GM12891 (cell line): Measurements from ENCODE around the gene HMCN1.

ENCODE experiments used
- DNase-seq: peaks from one replicate; pipeline ENCODE4 v3.0.0; 2011; ENCODE audit warnings: low spot score; ENCODE audit not compliant: insufficient read length
- FAIRE-seq: peaks from 2 replicates; lab custom pipeline; 2011; peaks lifted over from hg19 to GRCh38; lab: Jason Lieb, UNC
- PAX5 ChIP-seq: IDR thresholded peaks from 2 replicates; pipeline ENCODE4 v1.6.1; 2011; ENCODE audit warnings: low read length, moderate library complexity, mild to moderate bottlenecking; ENCODE audit not compliant: insufficient read depth, severe bottlenecking
- POLR2A ChIP-seq: IDR thresholded peaks from 2 replicates; pipeline ENCODE4 v1.6.1; 2011; ENCODE audit warnings: low read depth, low read length, control low read depth
- POLR2AphosphoS5 ChIP-seq: IDR thresholded peaks from 2 replicates; pipeline ENCODE4 v1.6.1; 2011; ENCODE audit warnings: low read depth, low read length, control low read depth
- POU2F2 ChIP-seq: IDR thresholded peaks from 2 replicates; pipeline ENCODE4 v1.6.1; 2011; ENCODE audit warnings: low read depth, mild to moderate bottlenecking, control low read depth, low read length, moderate library complexity
- SPI1 ChIP-seq: IDR thresholded peaks from 2 replicates; pipeline ENCODE4 v1.6.1; 2011; ENCODE audit warnings: low read depth, low read length, control low read depth
- TAF1 ChIP-seq: IDR thresholded peaks from 2 replicates; pipeline ENCODE4 v1.6.1; 2011; ENCODE audit warnings: low read depth, low read length, control low read depth

The HMCN1 gene

DNA sequence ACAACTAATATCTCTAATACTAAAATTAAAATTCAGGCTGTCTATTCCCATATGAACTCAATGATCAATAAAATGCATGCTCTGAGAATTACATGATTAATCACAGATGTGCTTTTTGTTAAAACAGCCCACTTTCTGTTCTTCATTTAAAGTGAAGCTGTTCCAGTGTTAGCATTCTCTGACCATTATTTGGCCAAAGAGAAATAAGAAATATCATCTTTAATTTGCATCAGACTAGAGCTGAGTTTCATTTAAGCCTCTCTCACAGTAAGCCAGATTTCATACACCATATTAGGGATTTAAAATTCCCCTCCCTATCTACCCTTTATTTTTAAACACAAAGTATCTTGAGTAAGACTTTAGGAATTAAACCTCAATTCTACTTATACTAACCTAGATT lies 379.3 kb downstream of the HMCN1 start:
- TF ChIP-seq POLR2A, result no peak
- no peak for TF ChIP-seq POU2F2
- no peak for TF ChIP-seq SPI1
- TF ChIP-seq PAX5, result no peak
- TF ChIP-seq TAF1, result no peak
- no peak for TF ChIP-seq POLR2AphosphoS5
- DNase-seq, result no peak
- FAIRE-seq, result no peak

DNA sequence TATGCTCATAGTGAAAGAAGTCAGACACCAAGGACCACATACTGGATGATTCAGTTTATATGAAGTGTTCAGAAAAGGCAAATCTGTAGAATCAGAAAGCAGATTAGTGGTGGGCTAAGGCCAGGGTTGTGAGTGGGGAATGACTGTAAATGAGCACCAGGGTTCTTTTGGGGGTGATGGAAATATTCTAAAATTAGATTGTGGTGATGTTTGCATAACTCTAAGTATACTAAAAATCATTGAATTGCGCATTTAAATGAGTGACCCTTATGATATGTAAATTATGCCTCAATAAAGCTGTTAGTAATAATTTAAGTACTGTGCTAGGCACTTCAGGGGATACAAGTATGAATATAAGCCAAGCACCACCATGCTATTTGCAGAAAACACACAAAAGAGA lies 384.5 kb downstream of the HMCN1 start:
- DNase-seq (no peak), FAIRE-seq (no peak)
- TF ChIP-seq PAX5 (no peak), POLR2A (no peak), TAF1 (no peak), SPI1 (no peak), POLR2AphosphoS5 (no peak), POU2F2 (no peak)

DNA sequence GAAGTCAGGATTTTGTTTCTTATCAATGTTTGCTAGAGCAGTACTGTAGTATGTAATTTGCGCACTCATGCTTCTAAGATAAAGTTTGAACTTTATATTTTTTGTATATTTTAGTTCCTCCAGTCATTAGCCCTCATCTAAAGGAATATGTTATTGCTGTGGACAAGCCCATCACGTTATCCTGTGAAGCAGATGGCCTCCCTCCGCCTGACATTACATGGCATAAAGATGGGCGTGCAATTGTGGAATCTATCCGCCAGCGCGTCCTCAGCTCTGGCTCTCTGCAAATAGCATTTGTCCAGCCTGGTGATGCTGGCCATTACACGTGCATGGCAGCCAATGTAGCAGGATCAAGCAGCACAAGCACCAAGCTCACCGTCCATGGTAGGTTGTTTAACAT lies 388.6 kb downstream of the HMCN1 start:
- FAIRE-seq (no peak), DNase-seq (no peak)
- TF ChIP-seq POLR2A (no peak), TAF1 (no peak), POLR2AphosphoS5 (no peak), PAX5 (no peak), SPI1 (no peak), POU2F2 (no peak)

DNA sequence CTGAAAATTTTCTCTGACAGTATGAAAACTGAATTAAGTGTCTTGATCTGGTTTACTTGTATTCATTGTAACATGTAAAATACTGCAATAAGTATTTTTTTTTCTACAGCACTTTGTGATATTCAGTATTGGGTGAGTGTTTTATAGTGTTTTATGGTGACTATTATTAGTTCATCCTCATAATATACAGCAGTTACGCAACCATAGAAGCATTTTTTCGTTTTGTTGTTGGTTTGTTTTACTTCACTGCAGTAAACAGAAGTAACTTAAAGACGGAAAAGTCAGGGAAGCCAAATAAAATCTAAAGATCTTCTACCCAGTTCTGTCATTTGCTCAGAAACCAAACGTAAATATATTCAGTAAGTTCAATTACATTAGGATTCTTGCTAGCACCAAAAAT lies 390.8 kb downstream of the HMCN1 start:
- no peak for DNase-seq
- TF ChIP-seq POLR2AphosphoS5, result no peak
- TF ChIP-seq TAF1, result no peak
- TF ChIP-seq POLR2A, result no peak
- FAIRE-seq, result no peak

DNA sequence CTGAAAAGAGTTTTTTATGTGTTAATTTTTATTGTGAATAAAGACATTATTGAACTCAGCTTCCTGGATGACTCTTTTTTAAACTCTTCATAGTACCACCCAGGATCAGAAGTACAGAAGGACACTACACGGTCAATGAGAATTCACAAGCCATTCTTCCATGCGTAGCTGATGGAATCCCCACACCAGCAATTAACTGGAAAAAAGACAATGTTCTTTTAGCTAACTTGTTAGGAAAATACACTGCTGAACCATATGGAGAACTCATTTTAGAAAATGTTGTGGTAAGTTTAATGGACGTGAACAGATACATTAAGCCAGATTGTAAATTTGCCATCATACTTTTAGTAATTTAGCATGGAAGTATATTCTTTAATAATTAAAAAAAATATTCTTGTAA lies 391.3 kb downstream of the HMCN1 start:
- DNase-seq (no peak), FAIRE-seq (no peak)
- TF ChIP-seq SPI1 (no peak), PAX5 (no peak), POLR2AphosphoS5 (no peak), POU2F2 (no peak), POLR2A (no peak), TAF1 (no peak)

DNA sequence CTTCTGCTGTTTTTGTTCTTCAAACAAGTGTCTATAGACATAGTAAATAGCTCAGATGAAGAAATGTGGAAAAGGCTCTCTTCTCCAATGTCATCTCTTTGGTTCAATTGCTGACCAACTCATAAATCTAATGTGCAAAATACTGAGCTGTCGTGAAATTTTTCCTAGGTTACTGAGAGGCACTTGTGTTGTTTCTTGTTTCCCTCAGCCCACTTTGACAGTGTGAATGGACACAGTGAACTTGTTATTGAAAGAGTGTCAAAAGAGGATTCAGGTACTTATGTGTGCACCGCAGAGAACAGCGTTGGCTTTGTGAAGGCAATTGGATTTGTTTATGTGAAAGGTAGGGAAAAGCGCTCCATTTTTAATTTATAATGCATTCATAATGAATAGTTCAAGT lies 395.6 kb downstream of the HMCN1 start:
- DNase-seq, result no peak

DNA sequence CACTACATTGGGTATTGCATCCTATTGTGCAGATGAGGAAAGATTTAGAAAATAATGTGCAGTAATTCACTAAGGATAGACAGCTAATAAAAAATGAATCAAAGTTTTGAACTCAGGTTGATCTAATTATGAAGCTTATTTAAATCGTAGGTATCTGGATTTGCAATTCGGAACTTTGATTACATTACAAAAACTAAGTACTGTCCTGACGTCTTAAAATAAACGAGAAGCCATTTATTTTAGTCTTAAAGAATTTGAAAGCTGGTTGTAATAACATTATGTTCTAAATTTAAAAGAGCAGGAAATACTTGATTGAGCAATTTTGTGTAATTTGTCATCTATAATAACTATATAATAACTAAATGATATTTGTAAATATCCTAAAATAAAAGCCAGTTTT lies 404.9 kb downstream of the HMCN1 start:
- DNase-seq, result no peak

More for the DNA sequence above, 395.6 kb downstream of the HMCN1 start:
- FAIRE-seq, result no peak
- TF ChIP-seq POLR2AphosphoS5, result no peak
- no peak for TF ChIP-seq SPI1
- no peak for TF ChIP-seq POU2F2
- TF ChIP-seq TAF1, result no peak
- no peak for TF ChIP-seq POLR2A
- TF ChIP-seq PAX5, result no peak

DNA sequence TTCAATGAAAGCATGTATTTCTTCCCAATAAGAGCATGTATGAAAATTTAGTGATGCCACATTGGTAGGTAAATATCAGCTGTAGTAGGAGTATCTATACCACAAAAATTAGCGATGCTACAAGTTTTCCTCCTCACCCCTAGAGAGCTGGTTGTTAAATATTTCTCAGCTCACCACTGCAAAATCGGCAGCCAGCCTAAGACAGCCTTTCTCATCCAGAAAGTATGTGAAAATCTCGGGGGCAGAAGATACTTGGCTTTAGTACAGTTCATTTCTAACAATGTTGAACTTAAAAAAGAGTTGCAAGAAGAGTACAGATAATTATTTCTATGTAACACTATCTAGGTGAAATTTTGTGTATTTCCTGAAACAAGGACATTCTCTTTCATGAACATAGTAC lies 405.5 kb downstream of the HMCN1 start:
- FAIRE-seq, result no peak
- TF ChIP-seq POLR2A (no peak), POLR2AphosphoS5 (no peak), SPI1 (no peak), TAF1 (no peak), POU2F2 (no peak), PAX5 (no peak)
- no peak for DNase-seq

More for the DNA sequence above, 404.9 kb downstream of the HMCN1 start:
- TF ChIP-seq TAF1, result no peak
- no peak for TF ChIP-seq SPI1
- no peak for TF ChIP-seq POLR2A
- no peak for TF ChIP-seq POU2F2
- no peak for TF ChIP-seq PAX5
- no peak for TF ChIP-seq POLR2AphosphoS5
- no peak for FAIRE-seq

DNA sequence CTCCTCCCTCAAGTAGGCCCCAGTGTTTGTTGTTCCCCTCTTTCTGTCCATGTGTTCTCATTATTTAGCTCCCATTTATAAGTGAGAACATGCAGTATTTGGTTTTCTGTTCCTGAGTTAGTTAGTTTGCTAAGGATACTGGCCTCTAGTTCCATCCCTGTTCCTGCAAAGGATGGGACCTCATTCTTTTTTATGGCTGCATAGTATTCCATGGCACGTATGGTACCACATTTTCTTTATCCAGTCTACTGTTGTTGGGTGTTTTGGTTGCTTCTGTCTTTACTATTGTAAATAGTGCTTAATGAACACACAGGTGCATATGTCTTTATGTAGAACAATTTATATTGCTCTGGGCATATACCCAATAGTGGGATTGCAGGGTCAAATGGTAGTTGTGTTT lies 408.0 kb downstream of the HMCN1 start:
- no peak for FAIRE-seq
- TF ChIP-seq POU2F2, result no peak
- TF ChIP-seq POLR2AphosphoS5, result no peak
- no peak for TF ChIP-seq SPI1
- TF ChIP-seq POLR2A, result no peak
- TF ChIP-seq PAX5, result no peak
- TF ChIP-seq TAF1, result no peak
- DNase-seq, result no peak

DNA sequence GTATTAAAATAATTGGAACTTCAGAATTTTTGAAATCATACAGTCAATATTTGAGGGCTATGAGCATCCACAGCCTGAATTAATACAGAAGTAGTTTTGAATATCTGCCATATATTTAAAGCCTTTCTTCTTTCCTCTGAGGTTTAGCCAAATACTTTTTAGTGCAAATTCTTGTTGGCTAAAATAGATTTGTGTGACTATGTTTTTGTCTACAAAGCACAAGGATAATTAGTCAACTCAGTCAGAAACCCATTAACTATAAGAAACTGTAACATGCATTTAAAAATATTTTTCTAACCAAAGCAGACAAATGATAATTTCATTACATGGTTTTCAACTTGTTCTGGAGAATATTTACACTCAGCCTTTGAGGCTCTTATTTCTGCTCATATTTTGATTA lies 408.7 kb downstream of the HMCN1 start:
- no peak for DNase-seq

DNA sequence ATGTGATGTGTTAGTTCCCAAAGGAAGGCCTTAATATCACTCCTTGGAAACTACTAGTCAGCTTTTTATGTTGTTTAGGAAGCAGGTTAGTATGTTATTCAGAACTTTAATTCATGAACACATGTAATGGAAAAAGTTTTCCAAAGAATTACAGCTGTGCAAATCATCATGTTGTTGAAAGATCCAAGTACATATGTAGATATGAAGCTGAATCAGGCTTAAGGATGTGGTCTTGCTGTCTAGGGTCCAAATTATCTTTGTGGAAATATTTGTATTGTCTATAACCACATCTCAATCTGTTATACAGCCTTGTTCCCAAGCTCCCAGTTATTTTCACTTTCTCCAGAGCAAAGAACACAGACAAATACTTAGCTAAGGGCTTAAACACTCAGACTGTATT lies 409.3 kb downstream of the HMCN1 start:
- DNase-seq (no peak), FAIRE-seq (no peak)
- TF ChIP-seq POLR2A, result no peak
- TF ChIP-seq POLR2AphosphoS5, result no peak
- TF ChIP-seq POU2F2, result no peak
- no peak for TF ChIP-seq PAX5
- no peak for TF ChIP-seq TAF1

More for the DNA sequence above, 408.7 kb downstream of the HMCN1 start:
- no peak for FAIRE-seq
- TF ChIP-seq POU2F2, result no peak
- TF ChIP-seq POLR2AphosphoS5, result no peak
- TF ChIP-seq POLR2A, result no peak
- TF ChIP-seq PAX5, result no peak
- no peak for TF ChIP-seq SPI1
- TF ChIP-seq TAF1, result no peak
